IPS-11a (cell line): ENCODE data around the gene PREX1.
"Not testable (repeated sequence)": the region's sequence is repeated elsewhere in the genome, so short reads cannot be mapped to it uniquely, and the experiment has no call there.

ENCODE experiments used
- H3K4me3 ChIP-seq: one replicate; pipeline ENCODE4 v1.5.1; 2013; ENCODE audit warnings: low read depth, low read length, control low read depth

The PREX1 gene

GRCh38 chr20:48812600-48813445 is 15.0 kb downstream of the PREX1 start:
- H3K4me3 ChIP-seq, result no peak overlapping the region

- H3K4me3 ChIP-seq, result not testable (repeated sequence)
Observed at GRCh38 chr20:48812114-48812513, 15.7 kb downstream of the PREX1 start.

- H3K4me3 ChIP-seq, result no peak overlapping the region
Observed at GRCh38 chr20:48809673-48810072, 18.1 kb downstream of the PREX1 start.

GRCh38 chr20:48808382-48809034 is 19.3 kb downstream of the PREX1 start:
- H3K4me3 ChIP-seq, result no peak overlapping the region

- no peak overlapping the region for H3K4me3 ChIP-seq
Observed at GRCh38 chr20:48807586-48808381, 20.0 kb downstream of the PREX1 start.

GRCh38 chr20:48807051-48807450 is 20.7 kb downstream of the PREX1 start:
- no peak overlapping the region for H3K4me3 ChIP-seq

- H3K4me3 ChIP-seq, result no peak overlapping the region
Observed at GRCh38 chr20:48805716-48806115, 22.1 kb downstream of the PREX1 start.

- no peak overlapping the region for H3K4me3 ChIP-seq
Observed at GRCh38 chr20:48805286-48805685, 22.5 kb downstream of the PREX1 start.

GRCh38 chr20:48804300-48804980 is 23.4 kb downstream of the PREX1 start:
- H3K4me3 ChIP-seq, result no peak overlapping the region

- no peak overlapping the region for H3K4me3 ChIP-seq
Observed at GRCh38 chr20:48803176-48804053, 24.4 kb downstream of the PREX1 start.

- H3K4me3 ChIP-seq, result no peak overlapping the region
Observed at GRCh38 chr20:48802647-48803046, 25.2 kb downstream of the PREX1 start.

- no peak overlapping the region for H3K4me3 ChIP-seq
Observed at GRCh38 chr20:48802216-48802615, 25.6 kb downstream of the PREX1 start.

GRCh38 chr20:48801197-48801596 is 26.6 kb downstream of the PREX1 start:
- no peak overlapping the region for H3K4me3 ChIP-seq

- no peak overlapping the region for H3K4me3 ChIP-seq
Observed at GRCh38 chr20:48800177-48800576, 27.6 kb downstream of the PREX1 start.

GRCh38 chr20:48799328-48800105 is 28.3 kb downstream of the PREX1 start:
- H3K4me3 ChIP-seq, result no peak overlapping the region

GRCh38 chr20:48797850-48798747 is 29.7 kb downstream of the PREX1 start:
- no peak overlapping the region for H3K4me3 ChIP-seq

GRCh38 chr20:48797275-48797825 is 30.4 kb downstream of the PREX1 start:
- no peak overlapping the region for H3K4me3 ChIP-seq

- H3K4me3 ChIP-seq, result no peak overlapping the region
Observed at GRCh38 chr20:48795732-48796131, 32.1 kb downstream of the PREX1 start.
